CD4-positive, alpha-beta memory T cell (primary cell): Measurements from ENCODE around the gene PACSIN1. TPM values are rescaled to one million over a fixed set of nuclear protein-coding genes. Genes with fewer than 3 reads are reported as not detected.
A peak's percentile ranks its signal among the peaks of the same experiment; 100 is the strongest.

ENCODE experiments used
- CTCF ChIA-PET: fragments of 350-600 bp; sonication (Branson Sonifier 250); formaldehyde crosslinking; loops from one replicate; lab custom pipeline; 2021; ENCODE audit warnings: inconsistent platforms; ENCODE audit not compliant: partially characterized antibody; lab: Charles Lee
- POLR2A ChIA-PET: fragments of 350-600 bp; sonication (Branson Sonifier 250); formaldehyde crosslinking; loops from one replicate; lab custom pipeline; 2021; ENCODE audit not compliant: partially characterized antibody; lab: Charles Lee
- DNase-seq, 5 donors: peaks; one replicate each; pipeline versions ENCODE4 v3.0.0 to v3.0.0-alpha.2; 2020 to 2022; ENCODE audit warnings: mixed read lengths in 1 of 5
- H3K27ac ChIP-seq: one replicate; pipeline ENCODE4 v1.7.0; 2013; ENCODE audit warnings: low read depth, low read length
- H3K27me3 ChIP-seq: 2 replicates; pipeline ENCODE4 v1.7.0; 2013; ENCODE audit warnings: mild to moderate bottlenecking, low read length, moderate library complexity; ENCODE audit not compliant: insufficient read depth
- H3K36me3 ChIP-seq: 2 replicates; pipeline ENCODE4 v1.7.0; 2013; ENCODE audit warnings: mild to moderate bottlenecking, low read length, moderate library complexity; ENCODE audit not compliant: insufficient read depth
- H3K4me1 ChIP-seq: 2 replicates; pipeline ENCODE4 v1.7.0; 2013; ENCODE audit warnings: mild to moderate bottlenecking, low read length, moderate library complexity; ENCODE audit not compliant: insufficient read depth
- H3K4me3 ChIP-seq, 2 donors: one replicate each; pipeline ENCODE4 v1.7.0; 2013; ENCODE audit warnings: low read length in 2 of 2, mild to moderate bottlenecking in 1 of 2
- H3K9me3 ChIP-seq, 2 donors: one replicate each; pipeline ENCODE4 v1.7.0; 2013; ENCODE audit warnings: low read length in 2 of 2, control low read depth in 1 of 2; ENCODE audit not compliant: control insufficient read depth in 1 of 2
- H3K27ac Mint-ChIP-seq, 7 donors: one replicate each; pipeline ENCODE4 v1.8.0; 2020 to 2021; ENCODE audit warnings: mixed read lengths in 7 of 7, mild to moderate bottlenecking in 6 of 7, inconsistent platforms in 3 of 7, moderate library complexity in 3 of 7
- H3K27me3 Mint-ChIP-seq, 2 donors: one replicate each; pipeline ENCODE4 v1.8.0; 2020 to 2021; ENCODE audit warnings: mixed read lengths in 2 of 2
- H3K36me3 Mint-ChIP-seq, 2 donors: one replicate each; pipeline ENCODE4 v1.8.0; 2020 to 2021; ENCODE audit warnings: mixed read lengths in 2 of 2, inconsistent platforms in 1 of 2, mild to moderate bottlenecking in 1 of 2
- H3K4me1 Mint-ChIP-seq, 4 donors: one replicate each; pipeline ENCODE4 v1.8.0; 2020 to 2021; ENCODE audit warnings: mixed read lengths in 4 of 4, mild to moderate bottlenecking in 1 of 4
- H3K4me3 Mint-ChIP-seq, 8 donors: one replicate each; pipeline ENCODE4 v1.8.0; 2020 to 2021; ENCODE audit warnings: mixed read lengths in 8 of 8, mild to moderate bottlenecking in 7 of 8, moderate library complexity in 6 of 8, inconsistent platforms in 3 of 8
- H3K9me3 Mint-ChIP-seq, 8 donors: one replicate each; pipeline ENCODE4 v1.8.0; 2020 to 2021; ENCODE audit warnings: mixed read lengths in 8 of 8, mild to moderate bottlenecking in 5 of 8, inconsistent platforms in 3 of 8, moderate library complexity in 1 of 8
- intact Hi-C: fragments of 100-400 bp; cut with micrococcal nuclease; formaldehyde crosslinking; loops from one replicate; pipeline ENCODE4 v1.15.1; 2023
- polyA plus RNA-seq, 2 donors: library from polyadenylated mRNA; unstranded; fragments of 300-500 nt; fragmentation: Illumina TruSeq; gene quantifications; one replicate each; pipeline ENCODE4 v1.2.3, GENCODE V29; 2021
- total RNA-seq, 2 experiments: library from RNA; stranded (reverse); gene quantifications; one replicate each; pipeline ENCODE4 v1.2.3, GENCODE V29; 2021

PACSIN1 gene
- total and polyA plus RNA-seq, 4 experiments from 2014 or later: 0.92 to 2.3 (median 2.0) TPM; not detected in 1

GRCh38 chr6:34527751-34528670 lies 62.1 kb downstream of the PACSIN1 start:
- ChIA-PET CTCF (interaction anchor here (0.7 to 2.5 kb wide), 5 partner anchors 9 to 229 kb away, joined by 3 to 21 read pairs (median 4); partner anchors contain the start of gene SNRPC), POLR2A (interaction anchor here (0.8 to 1.0 kb wide), 2 partner anchors 15 to 361 kb away, joined by 3 read pairs; partner anchors contain the start of gene ANKS1A)
- Mint-ChIP-seq H3K36me3 (no peaks in the 10 kb centered on the region), H3K4me1 (peaks cover 5 to 17% (median 7%) of the 10 kb centered on the region in 4 donors), H3K27me3 (no peaks in the 10 kb centered on the region), H3K27ac (peak overlapping the region in 3 of 7 donors; percentile 23 to 72 (median 27)), H3K4me3 (peak overlapping the region in 5 of 8 donors; percentile 20 to 69 (median 61)), H3K9me3 (no peaks in the 10 kb centered on the region)
- H3K9me3 ChIP-seq: no peaks in the 10 kb centered on the region
- peaks cover 15% of the 10 kb centered on the region for H3K4me1 ChIP-seq
- H3K4me3 ChIP-seq: no peak overlapping the region
- H3K27ac ChIP-seq: no peak overlapping the region
- intact Hi-C loops: loop anchor here (1.0 to 5.0 kb wide), 6 partner anchors 81 to 612 kb away; partner anchors contain the start of genes BLTP3A, SMIM29 and SNRPC
- H3K36me3 ChIP-seq: no peaks in the 10 kb centered on the region
- H3K27me3 ChIP-seq: no peaks in the 10 kb centered on the region
- no peak for DNase-seq

- ChIA-PET POLR2A (no interaction called here), CTCF (interaction anchor here (0.6 kb wide), 1 partner anchor 79 kb away, joined by 3 read pairs; no protein-coding TSS in a partner anchor)
- Histone ChIP-seq H3K36me3 (no peaks in the 10 kb centered on the region), H3K4me3 (no peak overlapping the region), H3K27me3 (no peaks in the 10 kb centered on the region), H3K9me3 (no peaks in the 10 kb centered on the region), H3K27ac (no peak overlapping the region), H3K4me1 (peaks cover 15% of the 10 kb centered on the region)
- H3K4me3 Mint-ChIP-seq: no peak overlapping the region
- intact Hi-C loops: loop anchor here (1.0 to 5.0 kb wide), 2 partner anchors 228 to 263 kb away; partner anchors contain the start of genes BLTP3A and SNRPC
- peaks cover 2 to 11% (median 7%) of the 10 kb centered on the region in 4 donors for H3K4me1 Mint-ChIP-seq
- H3K36me3 Mint-ChIP-seq: no peaks in the 10 kb centered on the region
- H3K27ac Mint-ChIP-seq: no peak overlapping the region
- H3K27me3 Mint-ChIP-seq: no peaks in the 10 kb centered on the region
- H3K9me3 Mint-ChIP-seq: no peaks in the 10 kb centered on the region
- no peak for DNase-seq
Measured at GRCh38 chr6:34528996-34529664, 63.3 kb downstream of the PACSIN1 start.

DNA sequence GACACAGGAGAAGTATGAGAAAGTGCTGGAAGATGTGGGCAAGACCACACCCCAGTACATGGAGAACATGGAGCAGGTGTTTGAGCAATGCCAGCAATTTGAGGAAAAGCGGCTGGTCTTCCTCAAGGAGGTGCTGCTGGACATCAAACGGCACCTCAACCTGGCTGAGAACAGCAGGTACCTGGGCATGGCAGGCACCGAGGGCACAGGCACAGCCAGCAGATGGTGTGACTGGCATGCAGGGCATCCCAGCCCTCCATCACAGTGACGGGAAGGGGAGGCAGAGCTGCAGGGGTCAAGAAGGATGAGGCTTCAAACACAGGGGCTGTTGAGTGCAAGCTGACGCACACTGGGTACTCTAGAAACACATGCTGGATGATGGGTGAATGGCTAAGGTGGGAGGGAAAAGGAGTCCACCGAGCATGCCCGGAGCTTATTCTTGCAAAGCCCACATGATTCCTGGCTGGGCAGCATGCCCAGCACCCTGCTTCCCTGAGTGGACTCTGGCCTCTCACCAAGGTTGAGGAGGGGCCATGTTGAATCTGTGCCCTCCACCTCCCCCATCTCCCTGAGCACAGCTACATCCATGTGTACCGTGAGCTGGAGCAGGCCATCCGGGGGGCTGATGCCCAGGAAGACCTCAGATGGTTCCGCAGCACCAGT lies 63.9 kb downstream of the PACSIN1 start:
- POLR2A ChIA-PET: no interaction called here

DNA sequence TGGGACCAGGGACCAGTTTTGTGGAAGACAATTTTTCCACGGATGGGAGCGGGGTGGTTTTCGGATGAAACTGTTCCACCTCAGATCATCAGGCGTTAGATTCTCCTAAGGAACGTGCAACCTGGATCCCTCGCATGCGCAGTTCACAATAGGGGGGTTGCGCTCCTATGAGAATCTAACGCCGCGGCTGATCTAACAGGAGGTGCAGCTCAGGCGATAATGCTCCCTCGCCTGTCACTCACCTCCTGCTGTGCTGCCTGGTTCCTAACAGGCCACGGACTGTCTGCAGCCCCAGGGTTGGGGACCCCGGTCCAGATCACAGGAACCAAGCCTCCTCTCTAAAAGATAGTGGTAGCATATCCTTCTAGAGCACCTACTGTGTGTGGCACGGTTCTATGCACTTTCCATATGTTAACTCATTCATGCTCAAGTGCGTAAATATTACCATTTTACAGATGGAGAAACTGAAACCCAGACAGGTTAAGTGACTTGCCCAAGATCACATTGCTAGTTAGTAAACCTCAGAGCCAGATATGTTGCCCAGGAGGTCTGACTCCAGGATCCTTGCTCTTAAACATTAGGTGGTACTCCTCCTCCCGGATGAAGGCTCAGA lies 65.0 kb downstream of the PACSIN1 start:
- ChIA-PET CTCF (no interaction called here), POLR2A (interaction anchor here (1.2 kb wide), 1 partner anchor 53 kb away, joined by 3 read pairs; no protein-coding TSS in a partner anchor)
- peaks cover 0 to 1% (median 0%) of the 10 kb centered on the region in 8 donors for H3K9me3 Mint-ChIP-seq
- H3K36me3 ChIP-seq: no peaks in the 10 kb centered on the region
- H3K4me1 ChIP-seq: peaks cover 15% of the 10 kb centered on the region
- no peak overlapping the region for H3K4me3 ChIP-seq
- intact Hi-C loops: no loop called here
- no peaks in the 10 kb centered on the region for H3K36me3 Mint-ChIP-seq
- peaks cover 2 to 11% (median 7%) of the 10 kb centered on the region in 4 donors for H3K4me1 Mint-ChIP-seq
- H3K9me3 ChIP-seq: no peaks in the 10 kb centered on the region
- no peak overlapping the region for H3K27ac ChIP-seq
- DNase-seq: no peak
- peak overlapping the region in 1 of 8 donors; percentile 13 for H3K4me3 Mint-ChIP-seq
- H3K27me3 Mint-ChIP-seq: no peaks in the 10 kb centered on the region
- H3K27me3 ChIP-seq: no peaks in the 10 kb centered on the region
- H3K27ac Mint-ChIP-seq: no peak overlapping the region

More for the DNA sequence above, 63.9 kb downstream of the PACSIN1 start:
- Histone ChIP-seq H3K4me1 (peaks cover 15% of the 10 kb centered on the region), H3K27me3 (no peaks in the 10 kb centered on the region), H3K36me3 (no peaks in the 10 kb centered on the region), H3K27ac (no peak overlapping the region), H3K9me3 (no peaks in the 10 kb centered on the region), H3K4me3 (no peak overlapping the region)
- CTCF ChIA-PET: interaction anchor here (0.6 kb wide), 1 partner anchor 79 kb away, joined by 3 read pairs; no protein-coding TSS in a partner anchor
- Mint-ChIP-seq H3K27me3 (no peaks in the 10 kb centered on the region), H3K4me3 (no peak overlapping the region), H3K36me3 (no peaks in the 10 kb centered on the region), H3K27ac (no peak overlapping the region), H3K9me3 (no peaks in the 10 kb centered on the region), H3K4me1 (peaks cover 2 to 11% (median 7%) of the 10 kb centered on the region in 4 donors)
- DNase-seq: no peak
- intact Hi-C loops: loop anchor here (5.0 kb wide), 1 partner anchor 263 kb away; the partner anchor contains the start of gene BLTP3A

DNA sequence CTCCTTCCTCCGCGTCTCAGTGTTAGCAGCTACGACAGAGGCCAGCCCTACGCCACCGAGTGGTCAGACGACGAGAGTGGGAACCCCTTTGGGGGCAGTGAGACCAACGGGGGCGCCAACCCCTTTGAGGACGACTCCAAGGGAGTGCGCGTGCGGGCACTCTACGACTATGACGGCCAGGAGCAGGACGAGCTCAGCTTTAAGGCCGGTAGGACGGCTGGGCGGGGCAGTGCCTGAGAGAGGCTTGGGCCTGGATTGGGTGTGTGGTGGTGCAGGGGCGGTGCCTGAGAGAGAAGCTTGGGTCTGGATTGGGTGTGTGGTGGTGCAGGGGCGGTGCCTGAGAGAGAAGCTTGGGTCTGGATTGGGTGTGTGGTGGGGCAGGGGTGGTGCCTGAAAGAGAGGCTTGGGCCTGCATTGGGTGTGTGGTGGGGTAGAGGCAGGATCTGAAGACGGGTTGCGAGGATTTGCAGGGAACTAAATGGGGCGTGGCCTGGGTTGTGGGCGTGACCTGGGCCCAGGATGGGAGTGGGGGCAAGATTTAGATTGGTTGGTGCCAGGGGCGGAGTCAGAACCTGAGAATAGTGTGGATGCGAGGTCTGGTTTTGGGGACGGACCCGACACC lies 65.8 kb downstream of the PACSIN1 start:
- Mint-ChIP-seq H3K9me3 (peaks cover 0 to 3% (median 0%) of the 10 kb centered on the region in 8 donors), H3K4me3 (peak overlapping the region in 1 of 8 donors; percentile 4), H3K36me3 (no peaks in the 10 kb centered on the region), H3K27ac (peak overlapping the region in 2 of 7 donors; percentile 35 to 71), H3K27me3 (no peaks in the 10 kb centered on the region), H3K4me1 (peaks cover 2 to 11% (median 7%) of the 10 kb centered on the region in 4 donors)
- Histone ChIP-seq H3K9me3 (no peaks in the 10 kb centered on the region), H3K4me1 (peaks cover 8% of the 10 kb centered on the region), H3K36me3 (no peaks in the 10 kb centered on the region), H3K4me3 (no peak overlapping the region), H3K27me3 (no peaks in the 10 kb centered on the region), H3K27ac (no peak overlapping the region)
- DNase-seq: peak in 4 of 5 donors; percentile 13 to 22 (median 16)
- intact Hi-C loops: no loop called here
- CTCF ChIA-PET: no interaction called here
- POLR2A ChIA-PET: interaction anchor here (1.2 kb wide), 1 partner anchor 53 kb away, joined by 3 read pairs; no protein-coding TSS in a partner anchor

DNA sequence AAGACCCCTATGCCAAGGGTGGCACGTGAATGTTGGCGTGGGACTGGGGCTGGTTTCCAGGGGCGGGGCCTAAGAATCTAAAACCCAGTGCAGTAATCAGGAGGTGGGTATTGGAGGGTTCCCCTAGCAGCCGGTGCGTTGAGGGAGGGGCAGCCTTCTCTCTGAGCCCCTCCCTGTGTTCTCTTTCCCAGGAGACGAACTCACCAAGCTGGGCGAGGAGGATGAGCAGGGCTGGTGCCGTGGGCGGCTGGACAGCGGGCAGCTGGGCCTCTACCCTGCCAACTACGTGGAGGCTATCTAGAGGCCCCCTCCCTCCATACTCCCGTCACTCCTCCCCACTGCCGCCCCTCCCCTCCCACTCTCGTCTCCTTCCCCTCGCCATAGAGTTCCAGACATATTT lies 66.4 kb downstream of the PACSIN1 start:
- H3K36me3 Mint-ChIP-seq: no peaks in the 10 kb centered on the region
- POLR2A ChIA-PET: interaction anchor here (1.2 kb wide), 1 partner anchor 52 kb away, joined by 3 read pairs; no protein-coding TSS in a partner anchor

More for the DNA sequence above, 66.4 kb downstream of the PACSIN1 start:
- H3K27ac Mint-ChIP-seq: no peak overlapping the region
- peaks cover 0 to 3% (median 0%) of the 10 kb centered on the region in 8 donors for H3K9me3 Mint-ChIP-seq
- H3K27me3 Mint-ChIP-seq: no peaks in the 10 kb centered on the region
- Histone ChIP-seq H3K4me3 (no peak overlapping the region), H3K27me3 (no peaks in the 10 kb centered on the region), H3K4me1 (peaks cover 5% of the 10 kb centered on the region), H3K36me3 (no peaks in the 10 kb centered on the region), H3K27ac (no peak overlapping the region), H3K9me3 (no peaks in the 10 kb centered on the region)
- peak overlapping the region in 1 of 8 donors; percentile 4 for H3K4me3 Mint-ChIP-seq
- H3K4me1 Mint-ChIP-seq: peaks cover 2 to 7% (median 6%) of the 10 kb centered on the region in 4 donors
- intact Hi-C loops: no loop called here
- CTCF ChIA-PET: no interaction called here
- no peak for DNase-seq
